Keratinocyte (primary cell): Measurements from ENCODE around the gene LALBA. TPM values are rescaled to one million over a fixed set of nuclear protein-coding genes. Genes with fewer than 3 reads are reported as not detected.

ENCODE experiments used
- DNase-seq: peaks from one replicate; pipeline ENCODE4 v3.0.0-alpha.2; 2011; ENCODE audit warnings: low read depth, missing footprints, low spot score
- FAIRE-seq: peaks from 2 replicates; lab custom pipeline; 2011; peaks lifted over from hg19 to GRCh38; lab: Jason Lieb, UNC
- H2AFZ ChIP-seq: 2 replicates; pipeline ENCODE4 v1.6.0; 2012; ENCODE audit warnings: low read length, control low read depth, inconsistent platforms; ENCODE audit not compliant: control insufficient read depth
- H3K27ac ChIP-seq: 2 replicates; pipeline ENCODE4 v1.5.1; 2011; ENCODE audit warnings: low read length; ENCODE audit not compliant: control insufficient read depth, insufficient read depth
- H3K27me3 ChIP-seq: 3 replicates; pipeline ENCODE4 v1.6.0; 2011; ENCODE audit warnings: low read length; ENCODE audit not compliant: control insufficient read depth, insufficient read depth; ENCODE audit errors: extremely low read depth
- H3K36me3 ChIP-seq, 2 experiments: 2 replicates in 1 of 2; 3 replicates in 1 of 2; pipeline ENCODE4 v1.5.1; 2011; ENCODE audit warnings: low read length in 2 of 2, mild to moderate bottlenecking in 1 of 2; ENCODE audit not compliant: control insufficient read depth in 2 of 2, insufficient read depth in 2 of 2; ENCODE audit errors: extremely low read depth in 1 of 2
- H3K4me1 ChIP-seq: 3 replicates; pipeline ENCODE4 v1.5.1; 2011; ENCODE audit warnings: low read length; ENCODE audit not compliant: control insufficient read depth, insufficient read depth; ENCODE audit errors: extremely low read depth
- H3K4me2 ChIP-seq: 3 replicates; pipeline ENCODE4 v1.6.0; 2011; ENCODE audit warnings: low read depth, low read length; ENCODE audit not compliant: control insufficient read depth, insufficient read depth; ENCODE audit errors: extremely low read depth
- H3K4me3 ChIP-seq, 3 experiments: fragments of 200-600 bp in 1 of 3; sonication (generic) in 1 of 3; 2 replicates in 2 of 3; 3 replicates in 1 of 3; pipeline ENCODE4 v1.5.1; 2011 to 2016; ENCODE audit warnings: low read length in 3 of 3, mild to moderate bottlenecking in 3 of 3, control low read depth in 2 of 3, inconsistent platforms in 1 of 3, low read depth in 1 of 3, mixed read lengths in 1 of 3, mixed run types in 1 of 3, moderate library complexity in 1 of 3; ENCODE audit not compliant: control insufficient read depth in 2 of 3, insufficient read depth in 2 of 3; ENCODE audit errors: extremely low read depth in 1 of 3
- H3K79me2 ChIP-seq: 2 replicates; pipeline ENCODE4 v1.6.0; 2012; ENCODE audit warnings: low read length; ENCODE audit not compliant: control insufficient read depth, insufficient read depth
- H3K9ac ChIP-seq: 3 replicates; pipeline ENCODE4 v1.6.0; 2011; ENCODE audit warnings: low read length; ENCODE audit not compliant: control insufficient read depth, insufficient read depth; ENCODE audit errors: extremely low read depth
- H3K9me1 ChIP-seq: 3 replicates; pipeline ENCODE4 v1.6.0; 2011; ENCODE audit warnings: low read length; ENCODE audit not compliant: control insufficient read depth, insufficient read depth; ENCODE audit errors: extremely low read depth
- H3K9me3 ChIP-seq: 2 replicates; pipeline ENCODE4 v1.5.1; 2012; ENCODE audit warnings: low read depth, low read length; ENCODE audit not compliant: control insufficient read depth
- H4K20me1 ChIP-seq: 3 replicates; pipeline ENCODE4 v1.6.0; 2011; ENCODE audit warnings: low read length; ENCODE audit not compliant: control insufficient read depth, insufficient read depth; ENCODE audit errors: extremely low read depth
- CTCF ChIP-seq, 3 experiments: IDR thresholded peaks in 1 of 3; conservative IDR thresholded peaks in 1 of 3; optimal IDR thresholded peaks in 1 of 3; 2 replicates in 2 of 3; 3 replicates in 1 of 3; pipeline versions ENCODE3 to v1.5.1; 2011; ENCODE audit warnings: low read length in 3 of 3, mild to moderate bottlenecking in 3 of 3, moderate library complexity in 2 of 3, control low read depth in 1 of 3, inconsistent platforms in 1 of 3; ENCODE audit not compliant: insufficient read depth in 2 of 3; ENCODE audit errors: extremely low read depth in 1 of 3
- EZH2 ChIP-seq: IDR thresholded peaks from one replicate; pipeline ENCODE4 v1.6.1; 2012; ENCODE audit warnings: inconsistent platforms, mild to moderate bottlenecking, low read length, moderate library complexity
- dilution Hi-C: fragments of 300-500 bp; cut with MboI; formaldehyde crosslinking; loops from one replicate; pipeline ENCODE4 v1.7.0; 2020; ENCODE audit warnings: low sequenced_read_pairs; ENCODE audit not compliant: extremely low pct_ligation_motif_present
- polyA plus RNA-seq, 5 experiments: library from polyadenylated mRNA; depleted of rRNA in 3 of 5; stranded (reverse) in 3 of 5; stranded (forward) in 1 of 5; unstranded in 1 of 5; fragments of >200 nt; gene quantifications; 1 replicate in 1 of 5; 2 replicates in 3 of 5; 3 replicates in 1 of 5; pipeline versions ENCODE4 v1.2.1 to v1.2.3, GENCODE V29; 2011 to 2012; ENCODE audit warnings: missing spikeins in 2 of 5, low read depth in 1 of 5, low replicate concordance in 1 of 5

The LALBA gene
- polyA plus RNA-seq, 1 donor (not counting 4 experiments of a cell fraction or from before 2014, with no cell fraction given): not detected

GRCh38 chr12:48567731-48568130, 2.1 kb downstream of the LALBA start:
- H3K36me3 ChIP-seq: no peaks in the 10 kb centered on the region
- H3K9ac ChIP-seq: no peak overlapping the region
- no peak for FAIRE-seq
- H4K20me1 ChIP-seq: no peaks in the 10 kb centered on the region
- H3K27ac ChIP-seq: no peak overlapping the region
- no peak overlapping the region for H3K4me2 ChIP-seq
- no peaks in the 10 kb centered on the region for H3K9me3 ChIP-seq
- TF ChIP-seq EZH2 (no peak), CTCF (optimal IDR thresholded peaks at IDR 0.05 in 1 of 3, IDR thresholded peaks at IDR 0.05 in 1 of 3, conservative IDR thresholded peaks at IDR 0.05 in 1 of 3; ENCODE audit: extremely low read depth in 1 of 3, insufficient read depth in 2 of 3, low read length in 3 of 3) (no peak)
- H3K79me2 ChIP-seq: no peaks in the 10 kb centered on the region
- H3K4me1 ChIP-seq: no peaks in the 10 kb centered on the region
- DNase-seq: no peak
- no peak overlapping the region for H3K4me3 ChIP-seq
- no peak overlapping the region for H2AFZ ChIP-seq
- peaks cover 4% of the 10 kb centered on the region for H3K27me3 ChIP-seq
- H3K9me1 ChIP-seq: no peaks in the 10 kb centered on the region
- dilution Hi-C loops: no loop called here

GRCh38 chr12:48557919-48558318, 11.9 kb downstream of the LALBA start:
- Histone ChIP-seq H3K4me2 (no peak overlapping the region), H3K36me3 (no peaks in the 10 kb centered on the region), H3K4me3 (no peak overlapping the region), H3K9ac (no peak overlapping the region), H4K20me1 (no peaks in the 10 kb centered on the region), H3K79me2 (no peaks in the 10 kb centered on the region), H2AFZ (no peak overlapping the region), H3K9me1 (no peaks in the 10 kb centered on the region), H3K27ac (no peak overlapping the region), H3K27me3 (peaks cover 13% of the 10 kb centered on the region), H3K9me3 (no peaks in the 10 kb centered on the region), H3K4me1 (no peaks in the 10 kb centered on the region)
- TF ChIP-seq CTCF (optimal IDR thresholded peaks at IDR 0.05 in 1 of 3, IDR thresholded peaks at IDR 0.05 in 1 of 3, conservative IDR thresholded peaks at IDR 0.05 in 1 of 3; ENCODE audit: extremely low read depth in 1 of 3, insufficient read depth in 2 of 3, low read length in 3 of 3) (no peak), EZH2 (no peak)
- FAIRE-seq (no peak), DNase-seq (no peak)
- dilution Hi-C loops: no loop called here
